Coronary artery (tissue), 2 donors: ENCODE data around the gene CBY3.

Experiments
- DNase-seq: peaks from one replicate; pipeline ENCODE4 v3.0.0-alpha.2; 2017; ENCODE audit warnings: low spot score
- H3K27ac ChIP-seq, 2 donors: fragments of 200-600 bp; sonication (generic); one replicate each; pipeline ENCODE4 v1.5.1; 2016 to 2019
- H3K4me3 ChIP-seq: fragments of 200-600 bp; sonication (generic); 2 replicates; pipeline ENCODE4 v1.5.1; 2016; ENCODE audit warnings: mild to moderate bottlenecking, moderate library complexity
- CTCF ChIP-seq: fragments of 200-600 bp; sonication (generic); IDR thresholded peaks from one replicate; pipeline ENCODE4 v1.5.1; 2019; ENCODE audit warnings: antibody characterized with exemption

The CBY3 gene

DNA sequence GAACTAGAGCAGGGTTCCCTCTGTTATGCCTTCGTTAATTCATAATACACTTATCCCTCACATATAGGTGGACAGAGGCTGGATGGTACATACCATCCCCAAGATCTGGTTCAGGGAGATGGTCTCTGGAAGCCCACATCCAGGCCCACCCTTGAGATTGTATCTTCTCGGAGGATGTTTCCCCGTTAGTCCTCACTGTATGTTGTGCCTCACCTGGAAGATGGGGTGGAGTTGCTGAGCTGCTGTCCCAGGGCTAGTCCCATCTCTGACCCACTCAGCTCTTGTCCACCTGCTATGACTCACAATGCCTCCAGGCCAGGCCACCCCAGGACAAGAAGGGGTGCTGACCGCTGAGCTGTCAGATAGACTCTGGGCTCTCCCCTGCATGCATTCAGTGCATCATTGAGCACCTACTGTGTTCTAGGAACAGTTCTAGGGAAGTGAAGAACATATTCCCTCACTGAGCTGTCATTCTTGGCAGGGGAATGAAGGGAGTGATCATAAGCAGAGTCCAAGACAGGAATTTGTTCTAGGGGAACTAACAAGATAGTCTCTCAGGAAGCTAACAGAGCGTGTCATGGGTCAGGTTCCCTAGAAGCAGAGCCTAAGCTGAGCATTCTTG, at the start of gene CBY3:
Gene CBY3, minus strand, starts transcription at position 255 of the 622 bp plus-strand sequence. Its CDS starts 116 bp downstream, at position 139.
- no peak for DNase-seq
- TF ChIP-seq CTCF, result no peak
- no peak within 1 kb of the TSS for H3K4me3 ChIP-seq
- no peak within 1 kb of the TSS for H3K27ac ChIP-seq

DNA sequence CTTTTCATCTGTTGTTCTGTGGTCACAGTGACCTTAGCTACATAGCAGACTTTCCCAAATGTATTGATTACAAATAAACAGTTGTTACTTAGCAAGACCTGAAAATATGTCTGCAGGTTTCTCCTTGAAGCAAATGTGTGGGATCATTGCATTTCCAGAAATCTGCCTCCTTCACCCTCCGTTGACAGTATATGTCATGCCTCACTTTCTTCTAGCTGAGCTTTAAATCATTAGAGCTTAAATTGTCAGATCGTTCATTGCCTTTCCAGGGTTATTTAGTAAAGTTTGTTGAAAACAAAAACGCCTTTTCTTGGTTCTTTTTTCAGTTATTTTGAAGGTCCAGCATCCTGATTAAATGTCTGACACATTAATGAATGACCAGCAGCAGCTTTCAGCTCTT, 49.5 kb upstream of the CBY3 start:
- Histone ChIP-seq H3K4me3 (no peak overlapping the region), H3K27ac (no peak overlapping the region)
- DNase-seq, result no peak
- no peak for TF ChIP-seq CTCF

GRCh38 chr5:179729727-179730126, 48.9 kb upstream of the CBY3 start:
- Histone ChIP-seq H3K4me3 (no peak overlapping the region), H3K27ac (no peak overlapping the region)
- no peak for TF ChIP-seq CTCF
- DNase-seq, result no peak

- H3K4me3 ChIP-seq, result no peak overlapping the region
- TF ChIP-seq CTCF, result no peak
- no peak for DNase-seq
- no peak overlapping the region for H3K27ac ChIP-seq
Observed at GRCh38 chr5:179729303-179729702, 48.5 kb upstream of the CBY3 start.

DNA sequence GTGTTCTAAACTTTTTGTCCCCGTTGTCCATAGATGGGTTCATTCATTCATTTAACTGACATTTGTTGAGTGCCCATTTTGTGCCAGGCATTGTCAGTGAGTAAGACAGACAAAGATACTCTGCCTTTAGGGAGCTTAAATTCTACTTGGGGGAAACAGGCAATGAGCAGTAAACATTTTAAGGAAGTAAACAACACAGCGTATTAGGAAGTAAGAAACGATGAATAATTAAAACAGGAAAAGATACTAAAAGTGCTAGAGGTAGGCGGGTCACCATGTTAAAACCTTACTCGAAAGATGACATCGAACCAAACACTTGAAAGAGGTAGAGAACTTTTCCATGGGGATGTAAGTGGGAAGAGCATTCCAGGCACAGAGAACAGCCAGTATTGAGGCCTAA, 46.3 kb upstream of the CBY3 start:
- Histone ChIP-seq H3K27ac (no peak overlapping the region), H3K4me3 (no peak overlapping the region)
- no peak for DNase-seq
- no peak for TF ChIP-seq CTCF

DNA sequence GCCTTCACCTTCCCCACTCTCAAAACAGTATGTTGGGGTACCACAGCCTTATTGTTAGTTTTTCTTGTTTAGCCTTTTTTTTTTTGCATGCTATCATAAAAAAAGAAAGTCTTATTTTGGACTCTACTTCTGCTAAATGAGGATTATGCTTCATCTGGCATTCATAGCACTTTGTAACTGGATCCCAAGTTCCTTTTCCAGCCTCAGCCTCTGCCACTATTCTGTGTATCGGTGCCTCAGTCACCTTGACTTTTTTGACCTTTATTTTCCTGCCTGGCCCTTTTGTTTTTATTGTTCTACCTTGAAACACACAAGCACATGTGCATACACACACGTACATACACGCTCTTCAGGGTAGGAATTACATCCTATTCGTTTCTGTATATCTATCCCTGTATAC, 43.3 kb upstream of the CBY3 start:
- TF ChIP-seq CTCF, result no peak
- Histone ChIP-seq H3K27ac (no peak overlapping the region), H3K4me3 (no peak overlapping the region)
- DNase-seq, result no peak

GRCh38 chr5:179720222-179720621, 39.4 kb upstream of the CBY3 start:
- DNase-seq, result no peak
- TF ChIP-seq CTCF, result no peak
- no peak overlapping the region for H3K27ac ChIP-seq
- no peak overlapping the region for H3K4me3 ChIP-seq
